Coronary artery (tissue), 2 donors: ENCODE results near the gene C8B.

Source experiments
- DNase-seq: peaks from one replicate; pipeline ENCODE4 v3.0.0-alpha.2; 2017; ENCODE audit warnings: low spot score
- H3K27ac ChIP-seq, 2 donors: fragments of 200-600 bp; sonication (generic); one replicate each; pipeline ENCODE4 v1.5.1; 2016 to 2019
- H3K4me3 ChIP-seq: fragments of 200-600 bp; sonication (generic); 2 replicates; pipeline ENCODE4 v1.5.1; 2016; ENCODE audit warnings: mild to moderate bottlenecking, moderate library complexity
- CTCF ChIP-seq: fragments of 200-600 bp; sonication (generic); IDR thresholded peaks from one replicate; pipeline ENCODE4 v1.5.1; 2019; ENCODE audit warnings: antibody characterized with exemption

C8B gene

GRCh38 chr1:56934430-56935060, 31.3 kb downstream of the C8B start:
- no peak for DNase-seq
- no peak for TF ChIP-seq CTCF
- Histone ChIP-seq H3K27ac (no peak overlapping the region), H3K4me3 (no peak overlapping the region)

- H3K27ac ChIP-seq = no peak overlapping the region
- TF ChIP-seq CTCF = no peak
- H3K4me3 ChIP-seq = no peak overlapping the region
- no peak for DNase-seq
Observed at GRCh38 chr1:56933606-56934005, 32.2 kb downstream of the C8B start.

- no peak overlapping the region for H3K4me3 ChIP-seq
- no peak for DNase-seq
Observed at GRCh38 chr1:56933161-56933560, 32.7 kb downstream of the C8B start.

GRCh38 chr1:56931686-56932085, 34.1 kb downstream of the C8B start:
- no peak for TF ChIP-seq CTCF
- Histone ChIP-seq H3K27ac (no peak overlapping the region), H3K4me3 (no peak overlapping the region)
- no peak for DNase-seq

More at GRCh38 chr1:56933161-56933560, 32.7 kb downstream of the C8B start:
- TF ChIP-seq CTCF = no peak
- no peak overlapping the region for H3K27ac ChIP-seq

GRCh38 chr1:56931211-56931610, 34.6 kb downstream of the C8B start:
- TF ChIP-seq CTCF = no peak

GRCh38 chr1:56929492-56929891, 36.3 kb downstream of the C8B start:
- TF ChIP-seq CTCF = no peak
- DNase-seq = no peak
- Histone ChIP-seq H3K4me3 (no peak overlapping the region), H3K27ac (no peak overlapping the region)

More at GRCh38 chr1:56931211-56931610, 34.6 kb downstream of the C8B start:
- Histone ChIP-seq H3K27ac (no peak overlapping the region), H3K4me3 (no peak overlapping the region)
- no peak for DNase-seq

GRCh38 chr1:56927986-56928385, 37.8 kb downstream of the C8B start:
- Histone ChIP-seq H3K4me3 (no peak overlapping the region), H3K27ac (no peak overlapping the region)
- no peak for DNase-seq
- TF ChIP-seq CTCF = no peak
